GM21723 (cell line): ENCODE measurements around the gene SPTBN1.

Experiments
- ATAC-seq: cut with Tn5 transposase; IDR thresholded peaks from one replicate; pipeline ENCODE4 v1.9.1; 2021; ENCODE audit warnings: mild to moderate bottlenecking, moderate library complexity; ENCODE audit not compliant: unreplicated experiment

The SPTBN1 gene

GRCh38 chr2:54603796-54604195 lies 147.7 kb downstream of the SPTBN1 start:
- no peak for ATAC-seq

- ATAC-seq: no peak
Measured at GRCh38 chr2:54604871-54605270, 148.7 kb downstream of the SPTBN1 start.

GRCh38 chr2:54605836-54606235 lies 149.7 kb downstream of the SPTBN1 start:
- ATAC-seq: no peak

- no peak for ATAC-seq
Measured at GRCh38 chr2:54606393-54606958, 150.3 kb downstream of the SPTBN1 start.

GRCh38 chr2:54608224-54608623 lies 152.1 kb downstream of the SPTBN1 start:
- ATAC-seq: no peak

GRCh38 chr2:54609241-54609640 lies 153.1 kb downstream of the SPTBN1 start:
- ATAC-seq: no peak

- no peak for ATAC-seq
Measured at GRCh38 chr2:54609647-54610046, 153.5 kb downstream of the SPTBN1 start.

- ATAC-seq: no peak
Measured at GRCh38 chr2:54610700-54611099, 154.6 kb downstream of the SPTBN1 start.

- no peak for ATAC-seq
Measured at GRCh38 chr2:54611830-54612545, 155.9 kb downstream of the SPTBN1 start.

- no peak for ATAC-seq
Measured at GRCh38 chr2:54613386-54613785, 157.3 kb downstream of the SPTBN1 start.

- ATAC-seq: no peak
Measured at GRCh38 chr2:54613794-54614257, 157.7 kb downstream of the SPTBN1 start.

- ATAC-seq: no peak
Measured at GRCh38 chr2:54614819-54615218, 158.7 kb downstream of the SPTBN1 start.

GRCh38 chr2:54615832-54616534 lies 159.9 kb downstream of the SPTBN1 start:
- ATAC-seq: no peak

- ATAC-seq: no peak
Measured at GRCh38 chr2:54617409-54617808, 161.3 kb downstream of the SPTBN1 start.

GRCh38 chr2:54618646-54619565 lies 162.8 kb downstream of the SPTBN1 start:
- no peak for ATAC-seq

GRCh38 chr2:54619660-54620231 lies 163.6 kb downstream of the SPTBN1 start:
- no peak for ATAC-seq

- no peak for ATAC-seq
Measured at GRCh38 chr2:54620948-54621347, 164.8 kb downstream of the SPTBN1 start.

GRCh38 chr2:54624591-54625071 lies 168.5 kb downstream of the SPTBN1 start:
- no peak for ATAC-seq

- ATAC-seq: no peak
Measured at GRCh38 chr2:54626131-54626530, 170.0 kb downstream of the SPTBN1 start.

GRCh38 chr2:54626884-54627283 lies 170.8 kb downstream of the SPTBN1 start:
- no peak for ATAC-seq
